GM21381 (cell line): Measurements from ENCODE around the gene SLC2A9.
"Not testable (repeated sequence)": the region's sequence is repeated elsewhere in the genome, so short reads cannot be mapped to it uniquely, and the experiment has no call there.

ENCODE experiments used
- ATAC-seq: cut with Tn5 transposase; IDR thresholded peaks from one replicate; pipeline ENCODE4 v1.9.1; 2021; ENCODE audit warnings: mild to moderate bottlenecking, moderate library complexity; ENCODE audit not compliant: unreplicated experiment

Gene SLC2A9

DNA sequence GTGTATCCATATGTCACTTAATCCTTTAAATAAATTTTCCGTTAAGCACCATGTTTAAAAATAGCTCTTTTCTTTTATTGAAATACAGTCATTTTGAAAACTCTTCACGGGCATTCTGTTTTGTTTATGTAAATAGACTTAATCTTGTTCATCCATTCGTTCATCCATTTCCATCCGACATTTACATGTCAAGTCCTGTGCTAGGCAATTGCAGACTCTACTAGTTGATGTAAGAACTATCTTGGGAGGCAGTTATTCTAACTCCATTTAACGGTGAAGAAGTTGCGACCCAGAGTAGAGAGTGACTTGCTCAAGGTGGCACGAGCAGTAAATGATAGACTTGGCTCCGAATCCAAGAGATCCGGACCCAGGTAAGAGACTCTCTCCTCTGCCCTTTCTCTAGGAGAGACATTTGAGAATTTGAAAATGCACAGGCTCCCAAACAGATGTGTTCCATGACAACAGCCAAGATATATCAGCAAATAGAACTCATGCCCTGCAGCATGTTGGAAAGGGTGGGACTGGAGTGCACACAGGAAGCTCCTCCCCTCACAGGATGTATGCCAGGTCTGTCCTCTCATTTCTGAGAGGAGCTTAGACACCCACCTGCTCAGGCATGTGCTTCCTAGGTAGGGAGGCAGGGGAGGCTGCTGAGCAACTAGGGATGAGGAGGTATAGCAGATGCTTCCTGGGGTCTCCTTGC lies 175.4 kb downstream of the SLC2A9 start:
- no peak for ATAC-seq

- ATAC-seq = no peak
Measured at GRCh38 chr4:9841072-9841471, 180.2 kb downstream of the SLC2A9 start.

GRCh38 chr4:9835430-9835829 lies 185.9 kb downstream of the SLC2A9 start:
- no peak for ATAC-seq

DNA sequence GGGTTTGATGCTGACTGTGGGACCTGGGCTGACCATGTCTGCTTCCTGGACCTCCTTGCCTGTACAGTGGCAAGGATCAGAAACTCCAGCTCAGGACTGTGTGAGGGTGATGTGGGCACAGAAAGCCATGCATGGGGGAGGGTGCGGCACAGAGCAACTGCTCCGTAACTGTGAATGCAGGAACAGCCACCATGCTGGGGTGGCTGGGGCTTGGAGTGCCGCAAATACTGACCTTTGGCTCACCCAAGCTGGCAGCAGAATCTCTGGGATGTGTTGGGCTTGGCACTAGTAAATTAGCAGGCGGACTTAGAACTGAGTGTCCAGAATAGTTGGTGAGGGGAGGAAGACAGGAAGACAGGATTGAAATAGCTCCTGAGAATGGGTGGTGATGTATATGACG lies 187.9 kb downstream of the SLC2A9 start:
- ATAC-seq = no peak

- no peak for ATAC-seq
Measured at GRCh38 chr4:9832640-9833039, 188.7 kb downstream of the SLC2A9 start.

DNA sequence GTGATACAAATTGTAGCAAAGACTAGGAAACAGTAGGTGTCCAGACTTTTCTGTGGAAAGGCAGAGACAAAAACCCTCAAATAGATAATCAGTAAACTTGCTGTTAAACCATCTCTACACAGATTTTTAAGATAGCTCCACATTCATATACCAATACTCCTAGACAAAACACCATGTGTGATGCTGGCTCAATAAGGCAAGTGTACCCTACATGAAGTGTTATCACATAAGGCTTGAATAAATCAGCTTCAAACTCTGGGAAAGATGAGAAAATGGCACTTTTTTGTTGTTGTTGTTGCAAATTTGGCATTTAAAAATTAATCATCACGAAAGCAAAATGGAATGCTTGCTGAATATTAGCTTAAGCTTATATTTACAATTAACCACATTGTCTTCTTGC lies 194.7 kb downstream of the SLC2A9 start:
- ATAC-seq = no peak

- peak; percentile 73 for ATAC-seq
Measured at GRCh38 chr4:9825049-9825448, 196.2 kb downstream of the SLC2A9 start.

DNA sequence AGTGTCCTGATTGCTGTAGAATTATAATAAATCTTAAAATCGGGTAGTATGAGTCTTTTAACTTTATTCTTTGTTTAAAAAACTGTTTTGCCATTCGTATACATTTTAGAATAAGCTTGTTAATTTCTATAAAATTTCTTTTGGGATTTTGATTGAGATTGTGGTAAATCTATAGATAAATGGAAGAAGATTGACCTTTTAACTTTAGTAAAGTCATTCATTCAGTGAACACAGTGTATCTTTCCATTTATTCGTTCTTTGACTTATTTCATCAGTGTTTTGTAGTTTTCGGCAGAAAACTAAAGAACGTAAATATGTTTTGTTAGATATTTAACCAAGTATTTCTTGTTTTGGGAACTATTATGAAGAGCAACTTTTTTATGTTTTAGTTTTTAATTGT lies 201.0 kb downstream of the SLC2A9 start:
- no peak for ATAC-seq

- no peak for ATAC-seq
Measured at GRCh38 chr4:9816285-9816684, 205.0 kb downstream of the SLC2A9 start.

DNA sequence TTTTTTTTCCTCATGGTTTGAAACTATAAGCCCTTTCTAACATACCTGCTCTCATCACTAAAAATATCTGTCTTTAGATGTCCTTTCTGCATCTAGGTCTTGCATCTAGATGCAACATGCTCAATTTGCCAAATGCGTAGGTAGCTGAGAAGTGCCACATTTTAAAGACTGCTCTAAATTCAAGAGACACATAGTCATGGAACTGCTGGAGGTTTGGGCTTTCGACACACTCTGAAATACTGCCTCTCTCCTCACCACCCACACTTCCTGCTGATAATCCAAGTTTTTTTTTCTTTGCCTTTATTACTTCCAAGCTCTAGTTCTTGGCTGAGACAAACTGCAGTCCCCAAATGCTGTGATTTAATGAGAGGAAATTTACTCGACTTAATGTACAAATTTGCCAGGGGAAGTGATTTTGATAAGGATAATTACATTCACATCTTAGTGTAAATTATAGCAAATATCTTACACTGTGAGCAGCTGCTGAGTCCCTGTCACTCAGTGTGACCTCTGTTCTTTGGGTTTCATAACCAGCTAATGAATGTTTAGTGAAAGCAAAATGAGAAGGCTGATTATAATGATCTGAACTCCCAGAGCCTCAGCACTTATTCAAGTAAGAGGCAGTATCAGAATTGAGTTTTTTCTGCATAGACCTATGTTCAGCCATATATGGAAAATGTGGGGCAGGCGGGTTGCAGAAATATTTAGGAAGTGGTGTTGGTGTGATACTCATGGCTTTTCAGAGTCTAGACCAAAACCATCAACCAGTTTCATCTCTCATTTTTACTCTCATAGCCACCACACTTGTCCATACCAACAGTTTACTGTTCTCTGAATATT lies 208.6 kb downstream of the SLC2A9 start:
- peak; percentile 93 for ATAC-seq

DNA sequence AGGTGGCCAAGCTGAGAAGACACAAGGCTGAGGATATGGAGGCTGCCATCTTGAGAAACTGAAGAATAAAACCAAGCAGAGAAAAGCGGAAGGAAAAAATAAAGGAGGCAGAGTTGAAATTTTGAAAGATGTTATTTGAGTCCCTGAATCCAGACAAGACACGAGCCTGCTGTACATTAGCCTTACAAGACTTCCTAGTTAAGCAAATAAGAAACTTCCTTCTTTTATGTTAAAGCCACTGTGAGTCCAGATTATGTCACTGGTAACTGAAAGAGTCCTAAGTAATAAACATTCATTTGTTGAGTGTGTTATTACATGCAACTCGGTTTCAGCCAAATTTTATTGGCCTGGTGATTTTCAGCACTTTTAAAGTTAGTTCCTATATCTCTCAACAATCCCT lies 209.5 kb downstream of the SLC2A9 start:
- no peak for ATAC-seq

DNA sequence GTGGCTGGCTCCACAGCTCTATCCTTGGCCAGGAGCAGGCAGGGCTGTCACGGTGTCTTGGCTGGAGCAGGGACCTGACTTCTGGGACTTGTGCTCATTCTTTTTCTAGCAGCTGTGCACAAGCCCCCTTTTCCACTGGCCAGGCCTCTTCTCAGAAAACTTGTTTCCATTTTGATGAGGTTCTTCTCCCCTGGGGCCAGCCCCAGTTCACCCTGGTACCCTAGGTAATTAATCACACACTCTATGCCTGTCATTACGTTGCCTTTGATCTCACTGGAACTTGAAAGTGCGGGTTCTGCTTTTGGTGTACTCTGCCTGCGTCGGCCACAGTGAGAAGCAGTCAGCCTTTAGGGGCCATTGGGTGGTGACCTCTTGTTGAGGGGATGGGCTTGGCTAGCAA lies 213.2 kb downstream of the SLC2A9 start:
- no peak for ATAC-seq

GRCh38 chr4:9804918-9805317 lies 216.4 kb downstream of the SLC2A9 start:
- ATAC-seq = no peak

DNA sequence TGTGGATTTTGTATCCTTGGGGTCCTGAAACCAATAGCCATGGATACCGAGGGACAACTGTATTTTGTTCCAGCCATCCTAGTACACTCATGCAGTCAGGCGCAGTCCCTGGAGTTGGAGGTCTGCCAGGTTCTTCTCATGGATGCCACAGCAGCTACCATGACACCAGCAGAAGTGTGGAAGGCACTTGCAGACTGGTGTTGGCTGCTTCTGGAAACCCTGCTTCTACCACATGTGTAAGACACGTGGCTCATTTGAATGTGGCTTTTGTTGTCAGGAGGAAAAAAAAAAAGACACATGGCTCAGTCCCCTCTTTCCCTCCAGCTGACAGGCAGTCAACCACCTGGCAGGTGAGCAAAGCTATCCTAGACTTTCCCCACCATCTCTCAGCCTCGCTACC lies 220.4 kb downstream of the SLC2A9 start:
- ATAC-seq = no peak

DNA sequence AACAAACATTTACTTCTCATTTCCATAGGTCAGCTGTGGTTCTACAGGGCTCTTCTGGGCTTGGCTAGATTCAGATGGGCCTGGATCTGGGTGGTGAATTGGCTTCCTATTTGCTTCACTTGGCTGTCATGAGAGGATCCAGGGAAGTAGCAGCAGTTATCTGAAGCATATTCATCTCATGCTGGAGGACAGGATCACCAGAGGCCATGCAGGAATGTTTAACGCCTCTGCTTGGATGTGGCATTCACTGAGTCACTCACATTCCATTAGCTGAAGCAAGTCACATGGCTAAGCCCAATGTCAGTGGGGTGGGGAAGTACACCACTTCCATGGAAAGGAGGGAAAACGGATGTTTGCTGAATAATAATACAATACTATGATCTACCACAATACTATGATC lies 224.7 kb downstream of the SLC2A9 start:
- ATAC-seq = not testable (repeated sequence)

DNA sequence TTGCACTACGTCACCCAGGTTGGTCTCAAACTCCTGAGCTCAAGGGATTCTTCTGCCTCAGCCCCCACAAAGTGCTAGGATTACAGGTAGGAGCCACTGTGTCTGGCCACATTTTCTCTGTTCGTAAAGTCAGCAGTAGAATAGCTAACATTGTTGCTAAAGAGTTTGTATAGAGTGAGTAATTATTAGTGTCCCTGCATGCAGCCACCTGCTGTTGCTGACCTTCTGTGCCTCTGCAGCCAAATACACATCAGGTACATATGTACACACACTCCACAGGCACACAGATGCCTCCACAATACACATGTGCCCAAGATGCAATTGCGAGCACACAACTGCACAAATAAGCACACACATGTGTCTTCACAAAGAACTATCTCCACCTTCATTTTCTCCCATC lies 228.9 kb downstream of the SLC2A9 start:
- ATAC-seq = no peak

DNA sequence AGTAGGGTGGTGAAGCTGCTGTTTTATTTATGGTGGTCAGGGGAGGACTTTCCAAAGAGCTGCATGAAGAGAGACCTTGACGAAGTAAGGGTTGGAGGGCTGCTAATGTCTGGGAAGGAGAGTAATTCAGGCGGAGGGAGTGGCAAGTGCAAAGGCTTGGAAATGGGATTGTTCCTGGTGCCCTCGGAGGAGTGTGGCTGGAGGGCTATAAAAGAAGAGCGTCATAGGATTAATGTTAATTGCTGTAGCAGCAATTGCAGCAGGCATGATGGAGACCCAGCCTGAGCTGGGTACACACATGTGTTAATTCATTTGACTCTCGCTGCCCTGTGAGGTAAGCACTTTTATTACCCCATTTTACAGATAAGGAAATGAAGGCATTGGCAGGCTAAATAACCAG lies 235.4 kb downstream of the SLC2A9 start:
- not testable (repeated sequence) for ATAC-seq

GRCh38 chr4:9782136-9782436 lies 239.2 kb downstream of the SLC2A9 start:
- ATAC-seq = no peak

DNA sequence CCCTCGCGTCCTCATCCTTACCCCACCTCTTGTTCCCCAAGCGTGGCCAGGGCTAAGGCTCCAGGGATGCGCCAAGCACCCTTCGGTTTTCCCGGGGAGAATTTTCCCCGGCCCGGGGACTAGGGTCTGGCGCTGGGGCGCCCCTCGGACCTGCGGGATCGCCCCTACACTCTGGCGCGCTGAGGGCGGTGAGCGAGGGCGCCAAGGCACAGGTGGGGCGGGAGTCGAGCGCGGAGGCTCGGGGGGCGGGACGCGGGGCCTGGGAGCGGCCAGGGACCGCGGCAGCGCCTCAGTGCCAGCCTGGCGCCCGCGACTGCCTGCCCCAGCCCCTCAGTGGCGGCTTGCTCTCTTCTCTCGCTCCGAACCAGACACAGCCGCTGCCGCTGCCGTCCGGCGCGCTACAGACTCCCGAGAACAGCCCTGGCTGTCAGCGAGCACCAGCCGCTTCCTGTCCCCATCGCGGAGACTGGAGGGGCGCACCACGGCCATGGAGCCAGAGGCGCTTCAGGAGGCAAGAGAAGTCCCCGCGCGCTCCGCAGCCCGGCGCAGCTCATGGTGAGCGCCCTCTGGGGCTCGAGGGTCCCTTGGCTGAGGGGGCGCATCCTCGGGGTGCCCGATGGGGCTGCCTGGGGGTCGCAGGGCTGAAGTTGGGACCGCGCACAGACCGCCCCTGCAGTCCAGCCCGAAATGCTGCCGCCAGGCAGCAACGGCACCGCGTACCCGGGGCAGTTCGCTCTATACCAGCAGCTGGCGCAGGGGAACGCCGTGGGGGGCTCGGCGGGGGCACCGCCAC lies 239.8 kb downstream of the SLC2A9 start, which contains the start of gene DRD5:
DRD5 (plus strand) TSS at position 292 of the 793 bp plus-strand sequence; CDS start at position 688, 396 bp downstream.
- no peak for ATAC-seq
